GM19035 (cell line): ENCODE measurements around the gene SPACDR.

Experiments
- ATAC-seq: cut with Tn5 transposase; IDR thresholded peaks from one replicate; pipeline ENCODE4 v1.9.1; 2021; ENCODE audit not compliant: unreplicated experiment

Gene SPACDR

DNA sequence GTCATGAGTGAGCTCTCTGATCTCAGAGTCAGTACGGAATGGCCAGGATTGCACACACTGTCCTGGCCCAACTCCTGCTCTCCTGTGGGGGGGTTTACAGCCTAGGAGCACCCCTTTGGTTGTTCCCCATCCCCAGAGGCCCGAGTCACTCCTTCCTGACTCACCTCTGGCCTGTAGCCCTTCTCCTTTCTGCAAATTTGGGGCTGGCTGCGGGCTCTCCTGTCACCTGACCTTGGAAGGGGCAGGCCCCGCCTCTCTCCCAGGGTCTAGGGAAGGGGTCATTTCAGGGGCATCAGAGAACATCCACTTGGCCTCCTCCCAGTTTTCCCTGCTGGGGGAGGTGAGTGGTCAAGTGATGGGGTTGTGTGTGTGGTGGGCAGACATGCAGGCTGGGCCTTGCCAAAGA is 21.4 kb upstream of the SPACDR start:
- no peak for ATAC-seq

DNA sequence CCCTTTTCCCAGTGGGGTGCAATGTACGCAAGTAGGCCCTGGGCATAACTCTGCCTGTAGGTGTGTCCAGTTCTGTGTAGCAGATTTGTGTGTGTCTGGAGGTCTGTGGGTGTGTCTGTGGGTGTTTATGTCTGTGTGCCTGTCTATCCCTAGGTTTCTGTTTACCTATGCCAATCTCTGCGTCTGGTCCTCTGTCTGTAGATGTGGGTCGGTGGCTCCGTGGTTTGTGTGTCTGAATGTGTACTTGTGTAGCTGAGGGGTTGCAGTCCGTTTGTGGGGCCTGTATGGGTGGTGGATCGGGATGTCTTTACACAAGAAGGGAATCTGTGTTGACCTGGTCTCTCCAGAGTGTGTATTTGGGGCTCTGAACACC is 20.6 kb upstream of the SPACDR start:
- ATAC-seq = no peak

DNA sequence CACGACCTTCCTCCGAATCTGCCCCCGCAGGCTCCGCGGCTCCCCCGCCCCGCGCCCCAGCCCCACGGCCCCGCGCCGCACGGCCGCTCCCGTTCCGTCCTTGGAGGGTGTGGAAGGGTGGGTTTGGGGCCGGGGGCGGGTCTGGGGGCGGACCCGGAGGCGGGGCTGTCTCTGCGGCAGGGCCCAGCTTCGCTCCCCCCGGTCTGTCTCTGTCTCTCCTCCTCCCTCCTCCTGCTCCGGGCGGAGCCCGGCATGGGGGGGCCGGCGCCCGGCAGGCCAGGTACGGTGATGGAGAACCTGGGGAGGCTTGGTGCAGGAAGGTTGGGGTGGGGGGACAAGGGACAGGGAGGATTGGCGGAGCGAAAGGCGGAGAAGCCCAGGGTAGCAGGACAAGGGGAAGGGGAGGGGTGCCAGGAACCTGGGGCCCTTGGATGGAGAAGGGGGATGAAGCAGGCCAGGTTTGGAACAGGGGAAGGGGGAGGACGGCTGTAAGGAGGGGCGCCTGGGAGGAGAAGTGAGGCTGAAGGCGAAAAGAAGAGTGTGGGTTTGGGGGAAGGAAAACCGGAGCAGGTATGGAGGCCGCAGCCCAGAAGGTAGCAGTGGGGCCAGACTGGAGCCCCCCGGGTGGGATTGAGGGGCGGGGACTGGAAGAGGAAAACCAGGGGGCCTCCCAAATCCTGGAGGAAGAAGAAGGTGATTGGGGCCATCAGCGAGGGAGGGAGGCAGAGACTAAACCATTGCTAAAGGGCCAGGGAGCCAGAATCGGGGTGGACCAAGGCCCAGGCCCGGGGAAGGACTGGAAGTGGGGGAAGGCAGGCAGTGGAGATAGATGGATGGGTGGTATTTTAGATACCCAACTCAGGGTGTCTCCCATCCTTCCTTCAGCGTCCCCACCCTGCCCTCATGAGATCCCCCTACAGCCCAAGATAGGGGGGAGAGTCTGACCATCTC is 19.9 kb upstream of the SPACDR start, which contains the start of gene NYAP1:
NYAP1 (plus strand) TSS at position 206 of the 951 bp plus-strand sequence. CDS start 1,385 bp downstream, outside the sequence.
- peak; percentile 15 for ATAC-seq

DNA sequence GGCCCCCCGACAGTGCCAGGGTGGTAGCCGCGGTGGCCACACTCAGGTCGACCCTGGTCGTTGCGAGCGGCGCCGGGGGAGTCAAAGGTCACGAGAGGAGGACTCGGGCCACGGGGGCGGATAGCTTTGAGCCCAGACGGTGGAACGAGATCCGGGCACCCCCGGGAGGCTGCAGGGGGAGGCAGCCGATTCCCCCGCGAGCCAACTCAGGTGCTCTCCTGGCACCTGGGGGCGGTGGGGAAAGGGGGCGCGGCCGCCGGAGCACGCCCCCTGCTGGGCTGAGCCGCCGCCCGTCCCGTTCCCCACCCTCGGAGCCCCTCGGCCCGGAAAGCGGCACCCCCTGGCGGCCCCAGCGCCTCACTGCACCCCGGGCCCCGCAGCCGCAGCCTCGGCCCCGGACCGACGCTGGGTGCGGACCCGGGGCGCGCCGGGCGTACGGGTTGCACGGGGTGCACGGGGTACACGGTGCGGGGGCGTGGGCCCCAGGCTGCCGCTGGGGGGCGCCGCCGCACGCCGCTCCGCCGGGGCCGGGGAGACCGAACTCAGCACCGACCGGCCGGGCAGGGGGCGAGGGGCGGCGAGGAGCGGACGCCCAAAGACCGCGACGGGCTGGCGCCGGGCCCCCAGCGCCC is 19.1 kb upstream of the SPACDR start:
- ATAC-seq = peak; percentile 60

DNA sequence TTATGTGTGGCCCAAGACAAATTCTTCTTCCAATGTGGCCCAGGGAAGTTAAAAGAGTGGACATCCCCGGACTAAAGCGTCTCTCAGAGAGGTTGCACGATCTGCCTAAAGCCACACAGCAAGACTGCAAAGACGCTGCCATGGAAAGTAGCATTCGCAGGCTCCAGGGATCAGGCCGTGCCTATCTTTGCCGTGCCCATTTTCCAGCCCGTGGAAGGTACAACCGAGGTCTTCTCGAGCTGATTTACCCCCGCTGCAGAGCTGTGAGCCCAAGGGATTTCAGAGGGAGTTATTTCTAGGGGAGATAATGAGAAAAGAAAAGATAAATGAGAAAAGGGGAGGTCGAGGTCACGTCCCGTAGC is 18.6 kb upstream of the SPACDR start:
- ATAC-seq = no peak

DNA sequence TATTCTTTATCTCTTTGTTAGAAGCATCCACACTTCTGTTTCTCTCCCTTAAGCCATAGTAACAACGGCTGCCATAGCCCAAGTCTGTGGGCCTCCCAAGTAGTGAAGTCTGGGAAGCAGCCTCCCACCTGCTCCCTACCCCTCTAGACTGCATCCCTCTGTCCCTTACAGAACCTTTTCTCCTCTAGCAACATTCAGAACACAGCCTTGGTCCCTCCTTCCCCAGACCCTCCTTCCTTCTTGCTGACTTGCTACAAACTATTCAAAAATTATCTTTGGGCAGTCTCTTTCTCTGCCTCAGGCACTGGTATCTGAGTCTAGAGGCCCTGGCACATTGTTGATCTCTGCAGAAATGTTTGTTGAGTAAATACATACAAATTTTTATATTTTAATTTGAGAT is 17.4 kb upstream of the SPACDR start:
- no peak for ATAC-seq

DNA sequence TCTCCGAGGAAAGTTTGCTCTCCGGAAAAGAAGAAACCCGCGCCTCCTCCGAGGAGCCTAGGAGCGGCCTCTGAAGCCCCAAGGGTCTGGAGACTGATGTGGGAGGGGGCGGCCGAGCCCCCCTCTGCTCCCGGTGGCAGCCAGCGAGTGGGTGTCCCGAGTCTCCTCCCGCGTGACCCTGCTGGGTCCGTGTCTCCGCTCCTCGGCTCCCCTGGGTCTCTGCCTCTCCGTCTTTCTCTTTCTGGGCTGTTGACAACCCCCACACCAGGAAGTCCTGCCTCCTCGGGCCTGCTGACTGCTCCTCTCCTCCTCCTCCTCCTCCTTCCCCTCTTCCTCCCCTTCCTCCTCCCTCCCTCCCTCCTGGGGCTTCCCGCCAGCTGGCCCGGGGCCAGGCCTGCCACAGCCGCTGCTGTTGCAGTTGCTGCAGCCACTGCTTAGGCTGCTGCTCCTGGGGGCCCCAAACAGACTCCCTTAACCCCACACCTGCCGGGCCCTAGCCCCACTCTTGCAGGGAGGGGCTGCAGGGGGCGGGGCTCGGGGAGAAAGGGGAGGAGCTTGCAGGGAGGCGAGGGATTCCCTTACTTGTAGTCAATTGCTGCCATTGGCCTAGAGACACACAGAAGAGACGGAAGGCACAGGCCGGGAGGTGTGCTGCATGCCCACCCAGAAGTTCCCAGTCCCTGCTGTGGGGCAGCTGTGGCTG is 15.0 kb upstream of the SPACDR start, which contains the start of gene TSC22D4:
TSC22D4 (minus strand) TSS at position 257 of the 703 bp plus-strand sequence. CDS start 1,176 bp downstream, outside the sequence.
- ATAC-seq = peak; percentile 59

DNA sequence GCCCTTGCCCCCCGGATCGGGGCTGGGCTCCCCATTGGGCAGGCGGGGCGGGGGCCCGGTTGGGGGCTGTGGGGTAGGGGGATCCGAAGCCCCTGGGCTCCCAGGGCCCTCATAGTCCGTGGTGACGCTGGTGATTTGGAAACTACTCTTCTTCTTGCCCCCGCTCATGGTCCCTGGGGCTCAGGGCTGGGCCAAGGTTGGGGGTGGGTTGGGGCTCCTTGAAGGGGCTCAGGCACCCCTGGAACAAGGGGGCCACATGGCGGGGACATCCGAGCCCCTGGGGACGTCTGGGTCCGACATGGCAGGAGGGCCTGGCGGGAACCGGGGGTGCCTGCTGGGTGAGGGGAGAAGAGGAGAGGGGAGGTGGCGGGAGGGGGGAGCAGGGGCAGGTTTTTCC is 13.8 kb upstream of the SPACDR start:
- no peak for ATAC-seq

DNA sequence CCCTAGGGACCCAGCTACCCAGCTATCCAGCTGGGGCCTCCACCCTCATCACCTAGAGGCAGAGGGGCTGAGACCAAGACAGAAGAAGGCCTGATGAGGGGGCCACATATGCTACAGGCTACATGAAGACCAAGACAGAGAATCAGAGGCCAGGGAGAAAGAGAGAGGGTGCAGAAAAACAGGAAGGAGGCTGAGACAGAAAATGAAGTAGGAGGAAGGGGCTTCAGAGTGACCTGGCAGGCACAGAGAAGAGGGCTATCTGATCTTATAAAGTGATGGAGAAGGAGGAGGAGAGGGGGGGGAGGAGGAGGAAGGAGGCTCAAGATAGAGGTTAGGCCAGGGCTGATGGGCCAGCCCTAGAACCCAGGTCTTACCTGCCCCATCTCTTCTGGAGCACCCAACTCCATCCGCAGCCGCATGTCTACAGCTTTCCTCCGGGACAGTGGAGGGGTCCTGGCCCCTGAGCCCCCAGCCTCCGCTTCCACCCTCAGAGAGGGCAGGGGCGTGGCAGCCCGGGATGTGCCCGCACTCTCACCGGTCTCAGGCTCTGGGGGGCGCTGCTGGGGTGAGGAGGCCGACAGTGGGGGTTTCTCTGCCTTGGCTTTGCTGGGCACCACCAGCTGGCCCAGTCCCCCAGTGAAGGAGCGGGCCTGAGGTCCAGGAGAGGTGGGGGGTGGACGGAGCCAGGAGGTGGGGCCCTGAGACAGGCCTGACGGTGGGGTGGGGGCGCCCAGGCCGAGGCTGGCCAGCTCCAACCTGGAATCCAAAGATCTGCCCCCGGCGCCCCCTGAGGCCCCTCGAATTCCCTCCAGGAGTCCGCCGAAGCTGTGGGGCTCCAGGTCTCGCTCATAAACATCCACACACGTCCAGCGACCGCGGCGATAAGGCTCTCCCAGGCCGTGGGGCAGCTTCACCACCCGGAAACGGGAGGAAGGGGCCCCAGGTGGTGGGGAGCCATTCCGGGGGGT is 13.1 kb upstream of the SPACDR start:
- ATAC-seq = no peak

DNA sequence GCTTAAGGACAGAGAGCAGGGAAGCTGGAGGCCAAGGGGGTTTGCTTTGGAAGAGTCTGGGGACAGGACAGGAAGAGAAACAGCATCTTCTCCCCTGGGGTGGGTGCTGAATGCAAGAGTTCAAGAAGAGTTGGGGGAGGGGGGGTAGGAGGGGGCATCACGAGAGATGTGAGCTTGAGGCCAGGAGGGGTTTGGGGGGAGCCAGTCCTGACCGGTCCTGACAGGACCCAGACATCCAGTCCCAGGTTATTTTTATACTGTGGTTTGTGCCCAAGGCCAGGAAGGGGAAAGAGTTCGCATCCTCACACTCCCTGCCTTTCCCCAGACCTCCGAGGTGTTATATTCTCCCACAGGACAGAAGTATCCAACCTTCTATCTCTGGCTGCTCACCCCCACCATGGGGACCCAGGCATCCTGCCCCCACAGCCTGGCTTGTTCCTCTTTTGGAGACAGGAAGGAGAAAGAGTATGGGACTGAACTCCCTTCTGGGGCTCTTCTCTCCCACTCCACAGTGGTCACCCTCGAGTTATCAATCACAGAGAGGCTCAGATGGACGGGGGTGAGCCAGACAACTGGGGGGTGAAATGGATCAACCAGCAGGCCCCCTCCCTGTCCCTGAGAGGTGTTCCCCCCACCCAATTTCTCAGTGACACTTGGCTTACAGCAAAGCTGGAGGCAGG is 12.2 kb upstream of the SPACDR start:
- no peak for ATAC-seq

DNA sequence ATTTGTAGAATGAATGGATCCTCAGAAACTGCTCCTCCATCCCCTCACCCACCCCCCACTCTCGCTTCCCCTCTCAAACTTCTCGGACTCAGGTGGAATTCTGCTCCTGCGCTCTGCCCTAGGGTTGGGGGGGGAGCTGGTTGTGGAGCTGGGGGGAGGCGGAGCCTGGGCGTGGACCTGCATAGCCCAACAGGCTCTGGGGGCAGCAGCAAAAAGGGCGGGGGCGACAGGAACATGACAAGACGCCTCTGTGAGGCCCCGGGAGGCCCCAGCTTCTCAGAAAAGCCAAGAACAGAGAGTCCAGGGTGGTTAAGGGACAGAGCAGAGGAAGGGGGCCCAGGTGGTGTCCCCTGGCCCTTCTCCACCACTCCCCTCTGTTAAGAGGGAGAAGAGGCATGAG is 11.5 kb upstream of the SPACDR start:
- no peak for ATAC-seq

DNA sequence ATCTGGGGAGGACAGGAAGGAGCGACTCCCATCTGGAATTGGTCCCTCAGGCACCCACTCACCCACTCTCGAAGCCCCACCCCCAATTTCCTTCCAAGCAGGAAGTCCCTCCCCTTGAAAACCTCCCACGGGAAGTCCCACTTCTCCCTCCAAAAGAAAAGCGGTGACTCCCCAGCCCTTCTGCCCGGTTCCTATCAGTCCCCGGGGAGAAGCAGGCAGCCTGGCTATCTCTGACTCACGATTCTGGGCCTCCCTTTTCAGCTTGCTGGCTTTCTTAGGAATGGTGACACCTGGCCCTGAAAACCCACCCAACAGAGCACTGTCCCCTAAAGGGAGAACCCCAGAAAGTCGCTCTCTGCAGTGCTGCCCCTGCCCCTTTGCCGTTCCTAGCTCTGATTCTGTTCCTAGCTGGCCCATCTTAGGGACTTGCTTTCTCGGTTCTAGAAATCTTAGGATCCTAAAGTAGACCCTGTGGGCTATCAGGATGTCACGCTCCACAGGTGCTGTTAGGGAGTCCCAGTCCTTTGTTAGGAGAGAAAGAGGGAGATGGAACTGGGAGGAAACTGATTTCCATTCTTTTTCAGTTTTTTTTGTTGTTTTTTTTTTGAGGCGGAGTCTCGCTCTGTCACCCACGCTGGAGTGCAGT is 8.9 kb upstream of the SPACDR start:
- ATAC-seq = no peak

DNA sequence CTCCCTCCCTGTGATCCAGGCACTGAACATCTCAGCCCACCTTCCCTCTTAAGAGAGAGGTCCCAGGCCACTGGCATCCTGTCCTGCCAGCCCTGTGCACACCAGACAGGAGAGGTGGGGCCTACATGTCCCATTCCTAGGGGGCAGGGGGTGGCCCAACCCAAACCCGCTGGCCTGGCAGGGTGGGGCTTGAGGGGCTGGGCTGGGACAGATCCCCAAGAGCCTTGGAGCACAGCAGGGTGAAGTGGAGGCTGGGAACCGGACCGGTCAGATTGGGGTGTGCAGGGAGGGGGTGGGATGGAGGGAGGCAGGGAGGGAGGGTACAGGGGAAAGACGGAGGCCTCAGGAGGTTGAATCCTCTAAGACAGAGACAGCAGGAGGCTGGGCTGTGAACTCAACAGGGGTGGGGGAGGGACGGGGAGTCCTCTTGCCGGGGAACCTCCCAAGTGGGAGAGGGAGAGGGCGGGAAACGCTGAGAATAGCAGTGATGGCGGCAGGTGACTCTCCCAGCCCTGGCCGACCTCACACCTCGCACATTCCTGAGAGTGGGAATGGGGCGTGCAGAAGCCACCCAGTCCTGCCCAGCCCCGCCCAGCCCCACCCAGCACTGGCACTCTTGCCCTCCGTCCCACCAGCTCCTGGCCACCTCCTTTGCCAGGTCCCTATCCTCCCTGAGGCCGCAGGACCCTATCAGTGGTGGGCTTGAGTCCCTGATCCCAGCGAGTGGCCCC is 8.2 kb upstream of the SPACDR start:
- ATAC-seq = no peak

DNA sequence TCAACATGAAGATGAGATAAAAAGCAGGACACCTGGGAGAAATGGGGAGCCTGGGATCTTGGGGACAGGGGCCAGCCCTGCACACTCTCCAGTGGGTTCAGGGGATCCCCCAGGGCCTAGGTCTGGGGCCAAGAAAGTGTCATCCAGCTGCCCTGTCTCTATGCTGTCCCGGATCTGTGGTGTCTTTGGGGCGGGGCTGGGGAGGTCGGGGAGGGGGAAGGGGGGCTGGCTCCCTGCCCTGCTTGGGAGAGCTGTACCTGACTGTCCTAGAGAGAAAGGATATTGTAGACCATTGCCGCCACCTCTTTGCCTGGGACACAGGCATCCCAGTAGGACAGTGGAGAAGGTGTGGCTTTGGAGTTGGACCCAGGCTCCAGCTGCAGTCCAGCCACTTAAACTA is 7.0 kb upstream of the SPACDR start:
- no peak for ATAC-seq

DNA sequence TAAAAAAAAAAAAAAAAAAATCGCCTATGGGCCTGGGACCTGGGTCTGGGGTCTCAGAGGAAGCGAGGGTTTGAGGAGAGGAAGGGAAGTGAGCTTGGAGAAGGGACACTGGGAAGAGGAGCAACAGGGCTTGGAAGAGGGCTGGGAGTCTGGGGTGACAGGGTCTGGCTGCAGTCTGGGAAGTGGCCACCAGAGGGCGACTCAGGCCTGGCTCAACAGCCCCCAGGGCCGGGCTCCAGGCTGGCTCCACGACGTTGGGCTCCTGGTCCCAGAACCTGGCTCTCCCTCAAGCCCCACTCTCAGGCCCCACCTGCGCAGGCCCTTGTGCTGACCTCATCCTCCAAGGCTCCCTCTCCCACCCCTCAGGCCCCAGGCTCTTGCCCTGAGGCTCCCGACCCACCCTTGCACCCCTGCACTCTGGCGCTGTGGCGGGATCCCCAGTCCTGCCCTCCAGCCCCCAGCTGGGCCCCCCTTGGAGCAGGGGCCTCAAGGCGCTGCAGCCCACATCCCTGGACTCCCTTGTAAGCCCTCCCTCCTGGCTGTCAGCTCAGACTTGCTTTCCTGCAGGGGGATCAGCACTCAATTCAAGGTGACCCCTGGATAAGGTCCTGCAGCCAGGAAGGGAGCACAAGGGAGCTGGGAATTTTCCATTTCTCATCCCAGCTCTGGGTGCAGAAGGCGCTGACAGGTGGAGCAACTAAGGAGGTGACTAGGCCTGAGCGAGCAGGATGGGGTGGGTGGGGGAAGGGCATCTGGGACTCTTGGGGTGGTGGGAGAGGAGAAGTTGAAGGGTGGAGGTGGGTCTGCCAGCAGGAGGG is 5.4 kb upstream of the SPACDR start:
- ATAC-seq = peak; percentile 53

DNA sequence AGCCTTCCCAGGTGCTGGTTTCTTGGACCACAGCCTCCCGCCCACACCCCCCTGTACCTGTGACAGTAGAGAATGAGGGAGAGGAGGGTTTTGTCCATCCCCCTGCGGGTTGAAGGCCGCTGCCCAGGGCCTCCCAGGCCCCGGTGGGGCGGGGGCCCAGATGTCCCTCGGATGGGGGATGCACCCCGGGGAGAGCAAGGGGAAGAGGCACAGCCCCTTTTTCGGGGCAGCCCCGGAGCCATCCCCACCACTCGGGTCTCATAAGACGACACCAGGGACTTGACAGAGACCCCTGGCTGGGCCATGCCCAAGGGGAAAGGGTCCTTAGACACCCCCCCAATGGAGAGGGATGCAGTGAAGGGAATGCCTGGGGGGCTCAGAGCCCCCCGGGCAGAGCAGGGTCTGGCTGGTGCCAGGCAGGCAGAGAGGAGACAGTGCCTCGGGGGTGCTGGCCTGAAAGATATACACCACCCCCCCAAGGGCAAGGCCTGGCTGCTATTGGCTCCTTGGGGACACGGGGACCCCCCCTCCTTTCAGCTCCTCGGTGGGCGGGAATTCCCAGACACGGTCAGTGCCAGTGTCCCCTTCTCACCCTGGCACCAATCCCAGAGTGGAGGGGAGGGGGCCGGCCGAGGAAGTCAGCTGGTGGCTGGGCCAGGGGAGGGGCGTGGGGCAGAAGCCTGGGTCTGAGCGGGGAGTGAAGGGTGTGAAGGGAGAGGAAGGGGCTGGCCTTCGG is 3.7 kb upstream of the SPACDR start:
- ATAC-seq = no peak
